GM12878 (cell line): ENCODE measurements around the gene C19orf47. TPM values are rescaled to one million over a fixed set of nuclear protein-coding genes. Genes with fewer than 3 reads are reported as not detected.

Experiments
- ATAC-seq: fragments of 200-7000 bp; cut with Tn5 transposase; 3 replicates; pipeline ENCODE4 v1.9.1; 2020; ENCODE audit warnings: mild to moderate bottlenecking, moderate library complexity
- BruUV-seq: library from RNA; stranded (reverse); fragments of 400-500 nt; replicated peaks from 2 replicates; lab custom pipeline; 2021; lab: Mats Ljungman, UMichigan
- CTCF ChIA-PET: fragments of 300-600 bp; sonication (Branson Sonifier 250); formaldehyde crosslinking; extraction: SDS; loops from one replicate; lab custom pipeline; 2021; ENCODE audit warnings: inconsistent platforms; lab: Yijun Ruan, JAX
- POLR2A ChIA-PET: fragments of 350-600 bp; formaldehyde crosslinking; extraction: SDS; loops from one replicate; lab custom pipeline; 2021; ENCODE audit warnings: inconsistent platforms; lab: Charles Lee
- RAD21 ChIA-PET: fragments of 300-600 bp; sonication (Branson Sonifier 250); formaldehyde crosslinking; loops from one replicate; lab custom pipeline; 2023; ENCODE audit warnings: antibody characterized with exemption; ENCODE audit not compliant: unreplicated experiment; lab: Charles Lee
- SMC1A ChIA-PET: fragments of 300-600 bp; sonication (Branson Sonifier 250); formaldehyde crosslinking; loops from one replicate; lab custom pipeline; 2023; ENCODE audit not compliant: unreplicated experiment, uncharacterized antibody; lab: Charles Lee
- DNase-seq: peaks from one replicate; pipeline ENCODE4 v3.0.0-alpha.2; 2011; ENCODE audit warnings: low read depth, low spot score
- FAIRE-seq: peaks from 3 replicates; lab custom pipeline; 2011; peaks lifted over from hg19 to GRCh38; lab: Jason Lieb, UNC
- H2AFZ ChIP-seq: 2 replicates; pipeline ENCODE4 v1.6.0; 2011; ENCODE audit warnings: low read depth, low read length, control low read depth; ENCODE audit not compliant: control insufficient read depth
- H3K27ac ChIP-seq: 2 replicates; pipeline ENCODE4 v1.5.1; 2011; ENCODE audit warnings: control low read depth; ENCODE audit not compliant: control insufficient read depth, insufficient read depth
- H3K27me3 ChIP-seq, 2 experiments: replicated peaks in 1 of 2; 2 replicates each; pipeline versions ENCODE4 v1.6.0 to v1.6.1; 2011; ENCODE audit warnings: low read length in 1 of 2; ENCODE audit not compliant: control insufficient read depth in 2 of 2, insufficient read depth in 2 of 2
- H3K36me3 ChIP-seq, 2 experiments: 2 replicates each; pipeline ENCODE4 v1.5.1; 2011; ENCODE audit warnings: low read length in 1 of 2; ENCODE audit not compliant: control insufficient read depth in 2 of 2, insufficient read depth in 2 of 2
- H3K4me1 ChIP-seq: 2 replicates; pipeline ENCODE4 v1.6.1; 2011; ENCODE audit warnings: mild to moderate bottlenecking, low read length, moderate library complexity, mixed read lengths; ENCODE audit not compliant: control insufficient read depth, insufficient read depth
- H3K4me2 ChIP-seq: 2 replicates; pipeline ENCODE4 v1.6.0; 2011; ENCODE audit warnings: control low read depth; ENCODE audit not compliant: control insufficient read depth, insufficient read depth
- H3K4me3 ChIP-seq: fragments of 200-600 bp; sonication (generic); 2 replicates; pipeline ENCODE4 v1.5.1; 2016
- H3K79me2 ChIP-seq: 2 replicates; pipeline ENCODE4 v1.6.0; 2011; ENCODE audit warnings: low read length; ENCODE audit not compliant: control insufficient read depth, insufficient read depth
- H3K9ac ChIP-seq: 2 replicates; pipeline ENCODE4 v1.8.0; 2011; ENCODE audit warnings: low read length, control low read depth, mixed read lengths; ENCODE audit not compliant: control insufficient read depth, insufficient read depth
- H3K9me3 ChIP-seq: replicated peaks from 3 replicates; pipeline ENCODE4 v1.5.1; 2011; ENCODE audit warnings: mild to moderate bottlenecking, low read length; ENCODE audit not compliant: control insufficient read depth, insufficient read depth
- H4K20me1 ChIP-seq: 2 replicates; pipeline ENCODE4 v1.6.0; 2011; ENCODE audit not compliant: control insufficient read depth, insufficient read depth
- CHD2 ChIP-seq: IDR thresholded peaks from 2 replicates; pipeline ENCODE4 v1.6.1; 2011; ENCODE audit warnings: low read depth, low read length, improper control_type of control experiment, borderline replicate concordance
- HDAC6 ChIP-seq: fragments of 200-600 bp; sonication (generic); IDR thresholded peaks from one replicate; pipeline ENCODE4 v1.8.0; 2017; ENCODE audit warnings: antibody characterized with exemption; ENCODE audit not compliant: unreplicated experiment
- MYC ChIP-seq: IDR thresholded peaks from 2 replicates; pipeline ENCODE4 v1.6.1; 2011; ENCODE audit warnings: mild to moderate bottlenecking, low read length, moderate library complexity, inconsistent platforms; ENCODE audit not compliant: insufficient read depth, insufficient replicate concordance, insufficient read length, severe bottlenecking
- SMAD1 ChIP-seq: fragments of 450-650 bp; IDR thresholded peaks from 2 replicates; pipeline ENCODE4 v1.6.1; 2018; ENCODE audit warnings: mild to moderate bottlenecking, low read depth; ENCODE audit not compliant: partially characterized antibody
- SREBF2 ChIP-seq: IDR thresholded peaks from 2 replicates; pipeline ENCODE4 v1.6.1; 2012; ENCODE audit warnings: mild to moderate bottlenecking, low read length
- TBL1XR1 ChIP-seq: IDR thresholded peaks from 2 replicates; pipeline ENCODE4 v1.6.1; 2012; ENCODE audit warnings: low read depth, low read length, improper control_type of control experiment
- WGBS: methylation state at CpG from one replicate; pipeline ENCODE4 v1.1.6; 2016; ENCODE audit warnings: low lambda C conversion rate; ENCODE audit not compliant: insufficient replicate concordance, insufficient coverage; ENCODE audit errors: missing lambda C conversion rate; 5-methylcytosine and 5-hydroxymethylcytosine counted together
- in situ Hi-C: fragments of 300-500 bp; cut with MboI; formaldehyde crosslinking; loops from 9 replicates; pipeline ENCODE4 v1.14.3; 2018; ENCODE audit warnings: mixed read lengths
- intact Hi-C: fragments of 100-400 bp; cut with micrococcal nuclease; formaldehyde crosslinking; loops from one replicate; pipeline ENCODE4 v1.14.2; 2022; ENCODE audit not compliant: unreplicated experiment
- polyA plus RNA-seq, 11 experiments: library from polyadenylated mRNA; depleted of rRNA in 4 of 11; unstranded in 6 of 11; stranded (reverse) in 5 of 11; fragments of >200 nt; fragmentation: Nextera tagmentation in 4 of 11; fragmentation: Illumina TruSeq in 1 of 11; extraction: Ambion mirVana in 4 of 11; extraction: Trizol in 1 of 11; gene quantifications; 1 replicate in 1 of 11; 2 replicates in 10 of 11; pipeline versions ENCODE4 v1.2.1 to v1.2.3, GENCODE V29; 2011 to 2016; ENCODE audit warnings: inconsistent platforms in 2 of 11, missing spikeins in 2 of 11, low read depth in 1 of 11
- total RNA-seq, 4 experiments: library from RNA; depleted of rRNA in 3 of 4; stranded (reverse); fragments of >200 nt in 3 of 4; fragmentation: Illumina TruSeq in 1 of 4; extraction: Trizol in 1 of 4; gene quantifications; 2 replicates each; pipeline versions ENCODE4 v1.2.1 to v1.2.3, GENCODE V29; 2013 to 2021
- TF ChIP-seq, protein P1 (sequence below), 3 experiments: IDR thresholded peaks in 2 of 3; conservative IDR thresholded peaks in 1 of 3; 2 replicates each; pipeline ENCODE4 v1.5.1; 2011; ENCODE audit warnings: low read depth in 3 of 3, low read length in 3 of 3, mild to moderate bottlenecking in 3 of 3, control low read depth in 2 of 3, moderate library complexity in 2 of 3, inconsistent platforms in 1 of 3, mixed read lengths in 1 of 3; ENCODE audit not compliant: control insufficient read depth in 2 of 3, insufficient read depth in 1 of 3; ENCODE audit errors: extremely low read depth in 1 of 3
- TF ChIP-seq, protein P2 (sequence below): fragments of 450-650 bp; IDR thresholded peaks from 2 replicates; pipeline ENCODE4 v1.6.1; 2018; ENCODE audit warnings: borderline replicate concordance, mild to moderate bottlenecking; ENCODE audit not compliant: partially characterized antibody

The C19orf47 gene
- total and polyA plus RNA-seq, 10 of the 15 experiments (the other 5 are each of a cell fraction or from before 2014, with no cell fraction given) = 0.11 to 29.1 (median 20.2) TPM

DNA sequence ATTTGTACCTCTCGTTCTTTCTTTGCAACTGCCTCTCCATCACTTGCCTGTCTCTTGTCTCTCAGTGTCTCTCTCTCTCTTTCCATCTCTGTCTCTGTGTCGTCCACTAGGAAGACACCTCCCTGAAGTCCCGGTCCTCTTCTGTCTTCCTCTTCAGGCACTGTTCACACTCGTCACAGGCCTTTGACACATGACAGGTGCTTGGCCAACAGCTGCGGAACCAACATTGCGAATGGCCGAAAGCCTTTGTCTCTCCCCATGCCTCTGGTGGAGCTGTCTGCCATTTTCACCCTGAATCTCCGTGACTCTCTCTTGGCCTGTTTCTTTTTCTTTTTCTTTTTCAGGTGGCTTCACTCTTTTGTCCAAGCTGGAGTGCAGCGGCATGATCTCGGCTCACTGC lies 39.0 kb upstream of the C19orf47 start:
- in situ Hi-C loops = no loop called here
- Histone ChIP-seq H3K9me3 (no peaks in the 10 kb centered on the region), H3K4me1 (no peaks in the 10 kb centered on the region), H3K4me2 (no peak overlapping the region), H3K36me3 (no peaks in the 10 kb centered on the region), H3K27ac (no peak overlapping the region), H3K79me2 (no peaks in the 10 kb centered on the region), H2AFZ (no peak overlapping the region), H3K27me3 (no peaks in the 10 kb centered on the region), H3K9ac (no peak overlapping the region), H4K20me1 (no peaks in the 10 kb centered on the region), H3K4me3 (no peak overlapping the region)
- 79% methylated on average over 10 of the region's 10 CpGs for WGBS
- intact Hi-C loops = no loop called here
- DNase-seq (no peak), FAIRE-seq (no peak), ATAC-seq (no peak)
- SMC1A ChIA-PET = no interaction called here
- CTCF ChIA-PET = interaction anchor here (0.8 to 1.2 kb wide), 3 partner anchors 82 to 248 kb away, joined by 3 read pairs; no protein-coding TSS in a partner anchor
- RAD21 ChIA-PET = no interaction called here
- no TSS peak for BruUV-seq
- TF ChIP-seq, protein P1, sequence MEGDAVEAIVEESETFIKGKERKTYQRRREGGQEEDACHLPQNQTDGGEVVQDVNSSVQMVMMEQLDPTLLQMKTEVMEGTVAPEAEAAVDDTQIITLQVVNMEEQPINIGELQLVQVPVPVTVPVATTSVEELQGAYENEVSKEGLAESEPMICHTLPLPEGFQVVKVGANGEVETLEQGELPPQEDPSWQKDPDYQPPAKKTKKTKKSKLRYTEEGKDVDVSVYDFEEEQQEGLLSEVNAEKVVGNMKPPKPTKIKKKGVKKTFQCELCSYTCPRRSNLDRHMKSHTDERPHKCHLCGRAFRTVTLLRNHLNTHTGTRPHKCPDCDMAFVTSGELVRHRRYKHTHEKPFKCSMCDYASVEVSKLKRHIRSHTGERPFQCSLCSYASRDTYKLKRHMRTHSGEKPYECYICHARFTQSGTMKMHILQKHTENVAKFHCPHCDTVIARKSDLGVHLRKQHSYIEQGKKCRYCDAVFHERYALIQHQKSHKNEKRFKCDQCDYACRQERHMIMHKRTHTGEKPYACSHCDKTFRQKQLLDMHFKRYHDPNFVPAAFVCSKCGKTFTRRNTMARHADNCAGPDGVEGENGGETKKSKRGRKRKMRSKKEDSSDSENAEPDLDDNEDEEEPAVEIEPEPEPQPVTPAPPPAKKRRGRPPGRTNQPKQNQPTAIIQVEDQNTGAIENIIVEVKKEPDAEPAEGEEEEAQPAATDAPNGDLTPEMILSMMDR (IDR thresholded peaks at IDR 0.05 in 2 of 3, conservative IDR thresholded peaks at IDR 0.05 in 1 of 3; ENCODE audit: control insufficient read depth in 2 of 3, extremely low read depth in 1 of 3, insufficient read depth in 1 of 3, low read depth in 3 of 3, low read length in 3 of 3) = no peak
- TF ChIP-seq SMAD1 (no peak), TBL1XR1 (no peak), SREBF2 (no peak), MYC (no peak), HDAC6 (no peak), CHD2 (no peak)
- TF ChIP-seq, protein P2, sequence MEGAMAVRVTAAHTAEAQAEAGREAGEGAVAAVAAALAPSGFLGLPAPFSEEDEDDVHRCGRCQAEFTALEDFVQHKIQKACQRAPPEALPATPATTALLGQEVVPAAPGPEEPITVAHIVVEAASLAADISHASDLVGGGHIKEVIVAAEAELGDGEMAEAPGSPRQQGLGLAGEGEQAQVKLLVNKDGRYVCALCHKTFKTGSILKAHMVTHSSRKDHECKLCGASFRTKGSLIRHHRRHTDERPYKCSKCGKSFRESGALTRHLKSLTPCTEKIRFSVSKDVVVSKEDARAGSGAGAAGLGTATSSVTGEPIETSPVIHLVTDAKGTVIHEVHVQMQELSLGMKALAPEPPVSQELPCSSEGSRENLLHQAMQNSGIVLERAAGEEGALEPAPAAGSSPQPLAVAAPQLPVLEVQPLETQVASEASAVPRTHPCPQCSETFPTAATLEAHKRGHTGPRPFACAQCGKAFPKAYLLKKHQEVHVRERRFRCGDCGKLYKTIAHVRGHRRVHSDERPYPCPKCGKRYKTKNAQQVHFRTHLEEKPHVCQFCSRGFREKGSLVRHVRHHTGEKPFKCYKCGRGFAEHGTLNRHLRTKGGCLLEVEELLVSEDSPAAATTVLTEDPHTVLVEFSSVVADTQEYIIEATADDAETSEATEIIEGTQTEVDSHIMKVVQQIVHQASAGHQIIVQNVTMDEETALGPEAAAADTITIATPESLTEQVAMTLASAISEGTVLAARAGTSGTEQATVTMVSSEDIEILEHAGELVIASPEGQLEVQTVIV = no peak
- POLR2A ChIA-PET = no interaction called here
